ENCODE measurements around the gene SLC37A1. TPM values are rescaled to one million over a fixed set of nuclear protein-coding genes. Genes with fewer than 3 reads are reported as not detected.

The SLC37A1 gene
- total and polyA plus RNA-seq, 9 of the 15 experiments (the other 6 are each of a cell fraction or from before 2014, with no cell fraction given): 0.06 to 3.4 (median 0.40) TPM

- in situ Hi-C loops (cut with MboI): loop anchor here (10.0 kb wide), 1 partner anchor 222 kb away; no protein-coding TSS in a partner anchor
- ATAC-seq: peak; percentile 99
- H4K20me1 ChIP-seq (replicated peaks; ENCODE audit: control insufficient read depth, insufficient read depth, low read length): no peaks in the 10 kb centered on the region; the same call in 1 of the 2 replicates
- BruUV-seq (replicated peaks): no TSS peak
- no peaks in the 10 kb centered on the region for H3K79me2 ChIP-seq (ENCODE audit: control insufficient read depth, insufficient read depth, low read length)
- peaks cover 0 to 8% of the 10 kb centered on the region in 2 experiments; a peak in 1 of 5 replicates for H3K4me1 ChIP-seq (replicated peaks in 1 of 2; ENCODE audit: control insufficient read depth in 2 of 2, insufficient read depth in 2 of 2, low read length in 2 of 2)
- CTCF ChIA-PET (ENCODE audit: low intra/inter-chr PET ratio): interaction anchor here (0.5 to 1.2 kb wide), 3 partner anchors 224 to 281 kb away, joined by 3 to 4 read pairs (median 4); no protein-coding TSS in a partner anchor
- H3K9ac ChIP-seq (ENCODE audit: insufficient read depth in 1 of 2, low read depth in 2 of 2, low read length in 2 of 2): 0 out of 4 replicates have a peak overlapping the region, but pooled peaks of 1 of the 2 experiments have one; percentile 28
- POLR2A ChIA-PET: interaction anchor here (1.0 to 2.6 kb wide), 5 partner anchors 10 to 26 kb away, joined by 3 to 13 read pairs (median 5); no protein-coding TSS in a partner anchor
- FAIRE-seq: peak; percentile 73
- H3K27ac ChIP-seq (ENCODE audit: extremely low read depth, low read depth, low read length): no peak overlapping the region
- H3K36me3 ChIP-seq (ENCODE audit: control insufficient read depth, insufficient read depth, low read length): no peaks in the 10 kb centered on the region
- H3K27me3 ChIP-seq (ENCODE audit: control insufficient read depth in 2 of 2, insufficient read depth in 2 of 2, low read length in 2 of 2): peaks cover 54 to 65% of the 10 kb centered on the region in 2 experiments
- peak; percentile 80 to 94 (median 91) for DNase-seq (ENCODE audit: extremely low read depth in 1 of 4, low spot score in 3 of 4)
- peak overlapping the region; percentile 22; the same call in 1 of the 2 replicates for H3K4me2 ChIP-seq (ENCODE audit: insufficient read depth, low read length)
- 4% methylated on average over 30 of the region's 33 CpGs for WGBS (ENCODE audit: insufficient coverage, low coverage, missing lambda C conversion rate)
- H3K9me1 ChIP-seq (ENCODE audit: control insufficient read depth, insufficient read depth, low read length): peaks cover 3% of the 10 kb centered on the region
- no peaks in the 10 kb centered on the region; the same call in 1 of the 2 replicates for H3K9me3 ChIP-seq (replicated peaks; ENCODE audit: control insufficient read depth, insufficient read depth, low read depth, low read length)
- peak overlapping the region; percentile 42; the same call in 1 of the 2 replicates for H2AFZ ChIP-seq (ENCODE audit: low read depth, low read length)
- intact Hi-C loops (cut with micrococcal nuclease): loop anchor here (5.0 kb wide), 2 partner anchors 51 to 224 kb away; no protein-coding TSS in a partner anchor
- H3K4me3 ChIP-seq: no peak overlapping the region
- TF ChIP-seq, protein P1, sequence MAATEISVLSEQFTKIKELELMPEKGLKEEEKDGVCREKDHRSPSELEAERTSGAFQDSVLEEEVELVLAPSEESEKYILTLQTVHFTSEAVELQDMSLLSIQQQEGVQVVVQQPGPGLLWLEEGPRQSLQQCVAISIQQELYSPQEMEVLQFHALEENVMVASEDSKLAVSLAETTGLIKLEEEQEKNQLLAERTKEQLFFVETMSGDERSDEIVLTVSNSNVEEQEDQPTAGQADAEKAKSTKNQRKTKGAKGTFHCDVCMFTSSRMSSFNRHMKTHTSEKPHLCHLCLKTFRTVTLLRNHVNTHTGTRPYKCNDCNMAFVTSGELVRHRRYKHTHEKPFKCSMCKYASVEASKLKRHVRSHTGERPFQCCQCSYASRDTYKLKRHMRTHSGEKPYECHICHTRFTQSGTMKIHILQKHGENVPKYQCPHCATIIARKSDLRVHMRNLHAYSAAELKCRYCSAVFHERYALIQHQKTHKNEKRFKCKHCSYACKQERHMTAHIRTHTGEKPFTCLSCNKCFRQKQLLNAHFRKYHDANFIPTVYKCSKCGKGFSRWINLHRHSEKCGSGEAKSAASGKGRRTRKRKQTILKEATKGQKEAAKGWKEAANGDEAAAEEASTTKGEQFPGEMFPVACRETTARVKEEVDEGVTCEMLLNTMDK (IDR thresholded peaks at IDR 0.05; ENCODE audit: borderline replicate concordance, insufficient read depth, low read depth, low read length, poor library complexity, severe bottlenecking): peak; percentile 55
- TF ChIP-seq RBFOX2 (IDR thresholded peaks at IDR 0.05; ENCODE audit: low read depth, low read length) (no peak), SMC3 (conservative IDR thresholded peaks at IDR 0.05; ENCODE audit: insufficient read depth, low read depth, low read length) (peak; percentile 68), DEAF1 (CRISPR knock-in tag; IDR thresholded peaks at IDR 0.05) (peak; percentile 45; the same call in 1 of the 2 replicates), L3MBTL2 (IDR thresholded peaks at IDR 0.05) (0 out of 2 replicates have a peak, but pooled peaks have one; percentile 31)
- TF ChIP-seq, protein P2, sequence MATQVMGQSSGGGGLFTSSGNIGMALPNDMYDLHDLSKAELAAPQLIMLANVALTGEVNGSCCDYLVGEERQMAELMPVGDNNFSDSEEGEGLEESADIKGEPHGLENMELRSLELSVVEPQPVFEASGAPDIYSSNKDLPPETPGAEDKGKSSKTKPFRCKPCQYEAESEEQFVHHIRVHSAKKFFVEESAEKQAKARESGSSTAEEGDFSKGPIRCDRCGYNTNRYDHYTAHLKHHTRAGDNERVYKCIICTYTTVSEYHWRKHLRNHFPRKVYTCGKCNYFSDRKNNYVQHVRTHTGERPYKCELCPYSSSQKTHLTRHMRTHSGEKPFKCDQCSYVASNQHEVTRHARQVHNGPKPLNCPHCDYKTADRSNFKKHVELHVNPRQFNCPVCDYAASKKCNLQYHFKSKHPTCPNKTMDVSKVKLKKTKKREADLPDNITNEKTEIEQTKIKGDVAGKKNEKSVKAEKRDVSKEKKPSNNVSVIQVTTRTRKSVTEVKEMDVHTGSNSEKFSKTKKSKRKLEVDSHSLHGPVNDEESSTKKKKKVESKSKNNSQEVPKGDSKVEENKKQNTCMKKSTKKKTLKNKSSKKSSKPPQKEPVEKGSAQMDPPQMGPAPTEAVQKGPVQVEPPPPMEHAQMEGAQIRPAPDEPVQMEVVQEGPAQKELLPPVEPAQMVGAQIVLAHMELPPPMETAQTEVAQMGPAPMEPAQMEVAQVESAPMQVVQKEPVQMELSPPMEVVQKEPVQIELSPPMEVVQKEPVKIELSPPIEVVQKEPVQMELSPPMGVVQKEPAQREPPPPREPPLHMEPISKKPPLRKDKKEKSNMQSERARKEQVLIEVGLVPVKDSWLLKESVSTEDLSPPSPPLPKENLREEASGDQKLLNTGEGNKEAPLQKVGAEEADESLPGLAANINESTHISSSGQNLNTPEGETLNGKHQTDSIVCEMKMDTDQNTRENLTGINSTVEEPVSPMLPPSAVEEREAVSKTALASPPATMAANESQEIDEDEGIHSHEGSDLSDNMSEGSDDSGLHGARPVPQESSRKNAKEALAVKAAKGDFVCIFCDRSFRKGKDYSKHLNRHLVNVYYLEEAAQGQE (IDR thresholded peaks at IDR 0.05; ENCODE audit: borderline replicate concordance): peak; percentile 75
- TF ChIP-seq, protein P2 (CRISPR knock-in tag; IDR thresholded peaks at IDR 0.05; ENCODE audit: low read depth): no peak
Measured at GRCh38 chr21:42593007-42593814, 79.6 kb downstream of the SLC37A1 start.

All from K562 (cell line).